ENCODE data around the gene MTUS2. TPM values are rescaled to one million over a fixed set of nuclear protein-coding genes. Genes with fewer than 3 reads are reported as not detected.
"Not testable (repeated sequence)": the region's sequence is repeated elsewhere in the genome, so short reads cannot be mapped to it uniquely, and the experiment has no call there.

The MTUS2 gene
- total RNA-seq, 1 donor = not detected

DNA sequence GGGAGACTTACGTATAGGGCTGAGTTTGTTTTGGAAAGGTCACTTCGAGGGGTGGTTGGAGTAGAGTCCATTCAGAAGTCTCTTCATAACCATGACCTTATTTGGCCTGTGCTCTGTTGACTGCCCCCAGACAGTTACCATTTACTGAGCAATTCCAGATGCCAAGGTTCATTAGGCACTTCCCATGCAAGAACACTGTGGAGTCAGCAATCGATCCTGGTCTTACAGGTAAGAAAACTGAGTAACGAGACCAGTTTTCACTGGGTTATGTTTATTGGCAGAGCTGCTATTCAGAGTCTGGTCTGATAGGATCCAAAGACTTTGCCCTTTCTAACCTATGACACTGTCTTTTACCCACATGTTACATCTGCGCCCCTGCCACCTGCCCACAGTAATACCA, 134.7 kb downstream of the MTUS2 start:
- no peak for DNase-seq (ENCODE audit: low read depth in 2 of 3, low spot score in 2 of 3)

DNA sequence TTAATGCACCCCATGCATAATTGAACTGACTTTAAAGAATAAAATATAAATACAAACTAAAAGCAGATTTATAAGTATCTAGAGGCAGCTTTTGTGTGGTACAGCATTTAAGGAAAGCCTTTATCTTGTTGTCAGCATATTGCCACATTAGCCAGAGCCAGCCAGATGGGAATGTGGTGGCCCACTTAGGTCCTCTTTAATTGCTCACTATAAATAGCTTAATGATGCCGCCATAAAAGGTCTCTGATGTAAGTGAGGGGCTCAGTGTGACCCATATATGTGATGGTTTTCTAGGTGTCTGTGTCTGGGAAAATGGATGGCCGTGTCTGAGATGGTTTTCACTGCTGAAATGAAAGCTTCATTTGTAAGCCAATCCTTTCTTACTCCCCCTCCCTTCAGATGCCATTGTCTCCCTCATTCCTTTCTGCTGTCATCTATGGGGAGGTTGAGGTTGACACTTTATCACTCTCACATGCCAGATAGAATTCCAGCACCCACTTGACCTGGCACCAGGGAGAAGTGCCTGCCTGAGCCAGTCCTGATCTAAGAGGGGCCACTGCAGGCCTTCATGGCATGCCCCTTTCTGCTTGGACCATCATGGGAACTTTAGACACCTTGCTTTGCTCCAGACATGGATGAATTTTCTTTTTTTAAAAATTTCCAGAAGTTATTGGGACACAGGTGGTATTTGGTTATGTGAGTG, 135.3 kb downstream of the MTUS2 start:
- DNase-seq (ENCODE audit: low read depth in 2 of 3, low spot score in 2 of 3) = no peak

DNA sequence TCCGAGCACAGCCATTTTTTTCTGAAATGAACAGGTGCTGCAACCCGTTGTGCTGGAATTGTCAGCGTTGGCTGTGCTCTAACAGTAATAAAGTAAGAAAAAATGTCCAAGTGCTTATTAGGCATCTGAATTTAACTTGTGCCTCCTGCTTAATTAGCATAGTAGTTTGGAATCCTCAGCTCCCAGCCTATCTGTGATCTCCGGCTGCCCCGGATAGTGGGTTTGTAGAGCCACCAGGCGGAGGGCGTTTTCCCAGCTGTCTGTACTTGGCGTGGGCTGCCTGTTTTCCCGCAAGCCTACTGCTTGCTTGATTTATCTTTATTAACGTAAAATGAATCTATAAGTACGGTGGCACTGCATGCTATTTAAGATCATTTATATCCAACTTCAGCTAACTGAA, 137.9 kb downstream of the MTUS2 start:
- no peak for DNase-seq (ENCODE audit: low read depth in 2 of 3, low spot score in 2 of 3)

DNA sequence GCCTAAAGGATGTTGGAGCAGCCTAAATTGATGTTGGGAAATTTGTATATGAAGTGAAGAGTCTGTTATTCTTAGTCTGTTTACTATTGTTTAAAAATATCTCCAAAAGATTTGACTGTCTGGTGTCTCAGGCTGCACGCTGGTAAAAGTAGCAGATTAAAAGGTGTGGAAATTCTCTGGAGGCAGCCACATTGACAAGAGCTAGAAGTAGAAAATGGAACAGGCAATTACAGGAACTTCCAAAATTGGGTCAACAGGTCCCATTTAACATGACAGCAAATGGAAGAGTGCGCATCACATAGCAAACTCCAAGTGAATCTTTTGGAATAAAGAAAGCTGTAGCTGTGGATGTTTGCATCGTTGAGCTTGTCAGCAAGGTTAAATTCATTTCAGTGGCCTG, 138.3 kb downstream of the MTUS2 start:
- DNase-seq (ENCODE audit: low read depth in 2 of 3, low spot score in 2 of 3) = no peak

DNA sequence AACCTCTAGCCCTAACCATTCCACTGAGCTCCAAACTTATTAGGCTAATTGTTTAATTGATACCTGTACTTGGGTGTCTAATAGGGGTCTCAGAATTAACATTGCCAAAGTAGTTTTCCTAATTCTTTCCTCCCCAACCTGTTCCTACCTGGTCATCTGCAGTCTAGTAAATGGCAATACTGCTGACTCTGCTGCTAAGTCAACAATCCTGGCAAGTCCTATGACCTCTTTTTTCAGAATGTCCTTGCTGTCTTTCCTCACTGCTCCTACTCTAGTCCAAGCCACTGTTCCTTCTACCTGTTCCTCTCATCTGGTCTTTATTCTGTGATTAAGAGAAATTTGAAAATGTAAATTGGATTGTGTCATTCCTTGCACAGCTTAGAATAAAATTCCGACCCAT, 143.9 kb downstream of the MTUS2 start:
- DNase-seq (ENCODE audit: low read depth in 2 of 3, low spot score in 2 of 3) = no peak

DNA sequence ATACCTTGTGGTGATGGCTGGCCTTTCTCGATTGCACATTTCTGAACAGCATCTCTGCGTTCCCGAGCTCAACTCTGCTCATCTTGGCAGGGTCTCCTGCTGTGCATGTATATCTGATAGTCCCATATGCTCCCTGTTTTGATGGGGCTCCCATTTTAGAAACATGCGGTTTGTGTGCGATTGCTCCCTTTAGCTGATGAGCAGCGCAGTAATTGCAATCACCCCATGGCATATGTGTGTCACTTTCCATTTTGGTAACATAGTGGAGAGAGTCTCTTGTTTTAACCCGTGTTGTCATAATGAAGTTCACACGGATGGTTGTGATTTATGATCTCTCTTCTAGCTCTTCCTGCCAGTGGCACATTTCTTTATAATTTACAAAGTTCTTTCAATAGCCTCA, 144.7 kb downstream of the MTUS2 start:
- no peak for DNase-seq (ENCODE audit: low read depth in 2 of 3, low spot score in 2 of 3)

DNA sequence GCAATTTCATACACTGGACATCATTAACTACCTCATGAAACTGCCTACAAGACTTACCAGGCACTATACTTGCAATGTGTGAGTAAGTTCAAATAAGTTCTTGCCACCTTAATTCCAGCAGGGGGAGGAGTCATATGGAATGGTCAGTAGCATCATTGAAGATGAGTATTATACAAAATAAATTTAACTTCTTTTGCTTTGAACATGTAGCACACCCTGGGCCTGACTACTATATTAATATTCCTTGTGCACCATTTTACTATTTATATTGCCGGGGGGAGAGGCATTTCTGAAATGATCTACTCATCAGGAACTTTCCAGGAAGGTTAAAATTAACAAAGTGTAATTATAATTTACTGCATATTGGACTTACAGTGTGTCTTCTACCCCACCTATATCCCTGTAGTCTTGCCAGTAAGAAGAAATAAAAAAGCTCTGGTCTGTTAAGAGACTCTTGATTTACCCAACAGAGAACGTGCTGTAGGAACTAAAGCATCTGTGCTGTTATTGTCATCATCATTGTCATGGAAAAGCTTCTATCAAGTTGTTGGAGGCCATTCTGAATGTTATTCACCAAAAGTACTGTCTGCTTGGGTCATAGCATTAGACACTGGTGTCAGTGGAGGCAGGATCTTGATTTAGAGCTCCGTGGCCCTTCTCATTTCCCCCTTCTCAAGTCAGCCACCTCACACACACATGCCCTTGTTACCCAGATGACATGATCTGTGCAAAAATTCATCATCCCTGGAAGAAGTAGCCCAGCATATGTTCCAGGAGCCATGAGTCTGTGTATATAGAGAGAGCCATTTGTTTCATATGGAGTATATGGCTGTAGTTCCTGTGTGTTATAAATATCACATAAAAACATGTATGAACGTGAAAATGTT, 147.1 kb downstream of the MTUS2 start:
- DNase-seq (ENCODE audit: low read depth in 2 of 3, low spot score in 2 of 3) = no peak

DNA sequence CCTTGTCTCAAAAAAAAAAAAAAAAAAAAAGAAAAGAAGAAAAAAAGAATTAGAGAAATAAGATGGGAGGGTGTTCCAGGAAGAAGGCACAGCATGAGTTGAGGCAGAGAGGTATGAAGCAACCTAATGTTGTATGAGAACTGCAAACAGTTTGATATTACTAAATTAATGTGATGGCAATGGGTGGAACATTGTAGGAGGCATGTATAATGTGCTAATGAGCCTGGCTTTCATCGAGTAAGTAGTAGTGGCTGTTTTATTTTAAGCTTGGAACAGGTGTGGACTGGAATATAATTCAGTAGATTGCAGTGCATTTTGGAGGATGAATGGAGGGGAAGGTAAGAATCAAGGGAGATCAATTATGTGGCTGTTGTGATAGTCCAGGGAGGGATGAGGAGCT, 156.1 kb downstream of the MTUS2 start:
- no peak for DNase-seq (ENCODE audit: low read depth in 2 of 3, low spot score in 2 of 3)

DNA sequence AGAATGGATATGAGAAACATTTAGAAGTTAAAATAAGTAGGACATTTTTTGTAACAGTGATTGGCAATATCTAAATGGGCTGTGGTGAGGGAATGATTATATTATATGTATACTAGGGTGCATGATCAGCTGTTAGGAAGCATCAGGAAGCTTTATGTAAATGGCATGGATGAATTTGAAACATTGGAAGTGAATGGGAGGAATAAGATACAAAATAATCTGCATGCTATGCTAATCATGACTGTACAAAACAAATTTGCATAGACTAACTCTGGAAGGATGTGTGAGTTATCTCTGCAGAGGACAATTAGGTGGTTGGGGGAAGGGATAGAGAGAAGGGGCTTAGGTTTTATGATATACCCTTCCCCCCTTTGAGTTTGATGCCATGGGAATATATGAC, 156.5 kb downstream of the MTUS2 start:
- no peak for DNase-seq (ENCODE audit: low read depth in 2 of 3, low spot score in 2 of 3)

DNA sequence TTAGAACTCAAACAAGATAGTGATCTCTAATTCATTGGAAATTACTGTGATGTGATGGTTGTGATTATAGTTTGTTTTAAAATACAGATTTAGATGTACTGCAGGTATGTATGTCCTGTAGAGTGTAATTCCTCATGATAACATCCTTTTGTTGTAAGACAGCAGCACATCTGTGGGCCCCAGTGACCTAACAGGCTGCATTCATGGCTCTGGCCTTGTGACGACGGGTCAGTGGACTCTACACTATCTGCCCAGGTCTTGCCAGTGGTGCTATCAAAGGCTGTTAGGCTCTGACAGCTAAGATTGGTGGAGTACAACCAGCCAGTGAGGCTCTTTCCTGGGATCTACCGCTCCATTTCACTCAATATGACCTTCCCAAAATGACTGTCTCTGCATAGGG, 158.4 kb downstream of the MTUS2 start:
- no peak for DNase-seq (ENCODE audit: low read depth in 2 of 3, low spot score in 2 of 3)

DNA sequence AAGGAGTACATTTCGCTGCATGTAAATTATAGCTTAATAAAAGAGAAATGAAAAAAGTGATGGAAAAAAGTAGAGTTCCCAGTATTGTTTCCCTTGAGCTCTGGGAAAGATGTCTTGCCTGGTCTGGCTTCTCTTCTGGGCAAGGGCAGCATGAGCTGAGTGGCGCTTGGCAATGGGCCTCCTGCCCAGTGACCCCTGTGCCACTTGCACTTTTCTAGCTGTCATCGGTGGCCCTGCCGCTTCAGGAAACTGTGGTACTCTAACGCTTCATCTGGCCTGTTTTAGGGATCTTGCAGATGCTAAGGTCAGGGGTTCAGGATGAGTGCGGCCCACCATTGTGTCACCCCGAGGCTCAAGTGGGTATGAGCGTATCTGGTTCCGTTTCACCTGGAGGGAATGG, 161.4 kb downstream of the MTUS2 start:
- DNase-seq (ENCODE audit: low read depth in 2 of 3, low spot score in 2 of 3) = no peak

DNA sequence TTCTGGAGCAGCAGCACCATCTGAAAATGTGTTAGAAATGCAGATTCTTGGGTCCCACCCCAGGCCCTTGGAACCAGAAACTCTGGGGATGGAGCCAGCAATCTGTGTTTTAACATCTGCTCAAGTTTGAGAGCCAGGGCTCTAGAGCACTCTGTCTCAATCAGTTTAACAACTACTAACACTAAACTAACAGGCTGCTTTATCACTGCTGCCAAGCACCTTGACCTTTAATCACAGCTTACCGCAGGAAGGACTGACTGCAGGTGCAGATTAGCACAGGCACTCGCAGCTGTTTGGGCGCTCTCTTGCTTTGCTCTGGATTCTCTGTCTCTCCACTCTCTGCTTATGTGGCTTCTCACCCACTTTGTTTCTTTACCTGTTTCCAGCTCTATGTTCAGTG, 163.5 kb downstream of the MTUS2 start:
- DNase-seq (ENCODE audit: low read depth in 2 of 3, low spot score in 2 of 3) = no peak

DNA sequence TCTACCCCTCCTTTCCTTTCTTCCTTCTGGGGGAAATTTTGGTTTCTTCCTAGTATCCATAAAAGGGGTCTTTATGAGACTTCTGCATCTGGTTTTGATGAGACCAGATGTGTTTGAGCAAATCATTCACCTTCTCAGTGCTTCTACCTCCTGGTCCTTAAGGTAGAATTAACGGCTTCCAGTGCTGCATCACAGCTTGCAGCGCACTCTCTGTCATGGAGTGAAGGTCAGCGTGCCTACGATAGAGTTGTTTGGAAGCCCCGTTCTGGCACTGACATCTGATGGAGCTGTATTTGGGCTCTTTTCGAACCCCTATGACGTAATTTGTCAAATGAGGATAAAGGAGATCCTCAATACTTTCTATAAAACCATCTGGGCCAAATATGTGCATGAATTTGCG, 164.2 kb downstream of the MTUS2 start:
- no peak for DNase-seq (ENCODE audit: low read depth in 2 of 3, low spot score in 2 of 3)

DNA sequence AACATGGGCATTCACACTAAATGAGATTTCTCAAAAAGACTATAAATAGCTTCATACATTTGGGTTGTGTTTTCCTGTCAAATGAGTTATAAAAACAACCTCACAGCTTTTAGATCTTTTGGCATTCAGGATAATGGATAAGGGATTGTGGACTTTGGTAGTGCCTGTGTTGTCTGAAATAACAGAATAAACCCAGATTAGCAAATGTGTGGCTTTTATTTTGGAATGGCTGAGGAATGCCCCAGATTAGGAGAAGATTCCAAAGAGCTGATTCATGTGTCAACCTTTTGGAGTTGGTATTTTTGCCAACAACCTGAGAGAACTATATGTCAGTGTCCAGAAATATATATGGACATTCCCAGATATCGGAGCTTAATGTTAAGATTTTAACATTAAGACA, 164.7 kb downstream of the MTUS2 start:
- DNase-seq (ENCODE audit: low read depth in 2 of 3, low spot score in 2 of 3) = no peak

DNA sequence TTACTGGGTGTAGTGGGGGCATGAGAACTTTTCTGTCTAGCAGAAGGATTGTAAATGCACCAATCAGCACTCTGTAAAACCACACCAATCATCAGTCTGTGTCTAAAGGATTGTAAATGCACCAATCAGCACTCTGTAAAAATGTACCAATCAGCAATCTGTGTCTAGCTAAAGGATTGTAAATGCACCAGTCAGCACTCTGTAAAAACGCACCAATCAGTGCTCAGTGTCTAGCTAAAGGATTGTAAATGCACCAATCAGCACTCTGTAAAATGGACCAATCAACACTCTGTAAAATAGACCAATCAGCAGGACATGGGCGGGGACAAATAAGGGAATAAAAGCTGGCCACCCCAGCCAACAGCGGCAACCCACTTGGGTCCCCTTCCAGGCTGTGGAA, 170.2 kb downstream of the MTUS2 start:
- not testable (repeated sequence) for DNase-seq (ENCODE audit: low read depth in 2 of 3, low spot score in 2 of 3)

DNA sequence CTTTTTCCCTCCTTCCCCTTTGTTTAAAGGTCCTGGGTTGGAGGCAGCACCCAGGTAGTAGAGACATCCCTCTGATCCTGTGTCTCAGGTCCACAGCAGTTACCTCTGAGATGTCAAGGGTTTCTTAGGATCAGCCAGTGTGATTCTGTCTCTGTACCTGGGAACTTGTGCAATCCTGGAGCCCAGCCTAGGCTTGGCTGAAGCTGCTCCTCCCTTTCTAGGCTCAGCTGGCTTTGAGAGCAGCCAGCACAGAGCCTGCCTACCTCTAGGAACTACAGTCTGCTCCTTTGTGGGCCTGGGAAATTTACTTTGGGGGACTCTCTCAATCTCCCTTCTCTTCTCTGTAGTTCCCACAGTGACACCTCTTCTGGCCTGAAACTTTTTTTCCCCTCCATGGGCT, 171.6 kb downstream of the MTUS2 start:
- DNase-seq (ENCODE audit: low read depth in 2 of 3, low spot score in 2 of 3) = no peak

DNA sequence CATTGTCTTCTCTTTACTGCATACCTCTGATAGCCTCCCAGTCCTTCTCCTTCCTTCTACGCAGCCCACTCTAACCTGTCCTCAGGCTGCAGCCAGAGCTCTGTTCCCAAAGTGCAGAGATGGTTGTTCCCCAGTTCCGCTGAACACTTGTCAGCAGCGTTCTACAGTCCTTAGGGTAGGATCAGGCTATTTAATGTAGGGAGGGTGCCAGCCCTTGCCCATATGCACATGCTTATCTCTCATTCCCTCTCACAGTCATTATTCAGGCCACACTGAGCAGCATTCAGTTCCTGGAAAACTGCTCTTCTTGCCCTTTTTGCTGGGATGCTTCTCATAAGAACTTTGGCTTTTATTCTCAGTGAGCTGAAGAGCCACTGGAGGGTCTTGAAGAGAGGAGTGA, 180.7 kb downstream of the MTUS2 start:
- DNase-seq (ENCODE audit: low read depth in 2 of 3, low spot score in 2 of 3) = no peak

DNA sequence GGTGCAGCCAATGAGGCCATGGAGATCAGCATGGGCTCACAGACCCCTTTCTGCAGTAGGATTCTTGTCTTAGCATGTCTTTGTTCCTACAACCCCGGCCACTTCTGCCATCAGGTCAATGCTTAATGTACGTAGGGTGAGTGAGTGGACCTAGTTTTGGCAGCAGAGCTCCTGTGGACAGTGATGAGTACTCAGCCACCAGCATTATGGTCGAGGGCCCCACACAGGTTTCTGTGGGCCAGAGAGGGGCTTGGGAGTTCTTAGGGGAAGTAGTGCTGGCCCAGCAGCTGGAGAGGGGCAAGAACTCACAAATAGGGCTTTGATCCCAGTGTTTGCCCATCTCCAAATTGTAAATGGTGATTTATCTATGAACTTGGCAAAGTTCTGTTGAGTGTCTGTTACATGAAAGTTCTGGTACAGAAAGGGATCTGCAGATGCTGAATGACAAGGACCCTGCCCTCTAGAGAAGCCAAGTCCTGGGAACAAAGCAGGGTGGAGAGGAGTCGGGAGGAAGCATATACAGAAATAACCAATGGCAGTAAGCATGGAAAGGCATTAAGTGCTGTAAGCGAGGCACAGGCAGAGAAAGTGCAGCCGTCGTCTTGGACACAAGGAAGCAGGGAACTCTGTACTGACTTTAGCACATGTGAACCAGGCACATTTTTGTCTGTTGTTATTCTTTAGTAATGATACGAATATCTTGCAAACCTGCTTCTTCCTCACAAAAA, 185.1 kb downstream of the MTUS2 start:
- no peak for DNase-seq (ENCODE audit: low read depth in 2 of 3, low spot score in 2 of 3)

DNA sequence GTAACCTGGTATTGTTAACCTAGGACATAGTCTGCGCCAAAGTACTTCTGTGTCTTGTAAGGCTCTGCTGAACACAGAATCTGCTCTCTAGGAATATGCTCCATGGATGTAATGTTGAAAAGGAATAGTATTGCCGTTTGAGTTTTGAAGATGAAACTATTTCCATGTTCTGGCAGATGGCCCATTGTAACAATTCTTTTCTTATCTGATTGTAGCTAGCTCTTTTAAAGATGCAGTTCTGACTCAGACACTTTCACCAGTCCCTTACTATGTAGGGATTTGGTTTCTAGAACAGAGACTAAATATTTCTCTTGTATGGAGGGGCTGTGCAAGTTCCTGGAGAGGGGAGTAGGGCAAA, 185.6 kb downstream of the MTUS2 start:
- no peak for DNase-seq (ENCODE audit: low read depth in 2 of 3, low spot score in 2 of 3)

DNA sequence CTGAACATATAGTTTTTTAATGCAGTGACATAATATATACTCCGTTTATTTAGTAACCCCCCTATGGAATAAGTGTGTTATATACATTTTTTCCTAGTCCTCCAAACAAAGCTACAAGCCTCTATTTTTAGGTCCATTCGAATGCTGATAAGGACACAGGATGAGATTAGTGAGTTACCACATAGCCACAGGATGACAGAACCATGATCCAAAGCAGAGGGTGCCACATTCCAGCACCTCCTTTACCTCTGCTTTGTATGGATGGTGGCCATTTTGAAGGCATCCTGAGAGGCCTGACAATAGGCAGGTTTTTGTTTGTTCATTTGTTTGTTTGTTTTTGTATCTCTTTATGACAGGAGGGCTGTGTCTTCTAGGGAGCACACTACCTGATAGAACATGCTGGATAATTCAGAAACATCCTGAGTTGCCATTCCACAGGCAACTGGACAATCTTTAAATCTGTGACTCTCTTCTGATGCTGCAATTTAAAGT, 186.3 kb downstream of the MTUS2 start:
- no peak for DNase-seq (ENCODE audit: low read depth in 2 of 3, low spot score in 2 of 3)

DNA sequence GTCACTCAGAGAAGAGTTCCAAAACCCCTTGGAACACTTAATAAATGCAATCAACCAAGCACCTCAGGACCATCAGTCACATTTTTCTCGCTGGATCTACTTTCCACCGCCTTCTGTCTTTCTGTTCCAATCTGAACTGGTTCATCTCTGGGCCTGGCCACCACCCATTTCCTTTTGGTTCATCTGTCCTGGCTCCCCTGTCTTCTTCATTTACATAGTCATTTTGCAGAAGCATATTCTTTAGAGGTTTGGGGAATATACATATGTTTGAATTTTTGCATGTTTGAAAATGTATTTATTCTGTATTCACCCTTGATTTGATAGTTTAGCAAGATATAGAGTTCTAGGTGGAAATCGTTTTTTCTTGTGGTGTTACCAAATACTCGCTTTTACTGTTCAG, 188.2 kb downstream of the MTUS2 start:
- DNase-seq (ENCODE audit: low read depth in 2 of 3, low spot score in 2 of 3) = no peak

DNA sequence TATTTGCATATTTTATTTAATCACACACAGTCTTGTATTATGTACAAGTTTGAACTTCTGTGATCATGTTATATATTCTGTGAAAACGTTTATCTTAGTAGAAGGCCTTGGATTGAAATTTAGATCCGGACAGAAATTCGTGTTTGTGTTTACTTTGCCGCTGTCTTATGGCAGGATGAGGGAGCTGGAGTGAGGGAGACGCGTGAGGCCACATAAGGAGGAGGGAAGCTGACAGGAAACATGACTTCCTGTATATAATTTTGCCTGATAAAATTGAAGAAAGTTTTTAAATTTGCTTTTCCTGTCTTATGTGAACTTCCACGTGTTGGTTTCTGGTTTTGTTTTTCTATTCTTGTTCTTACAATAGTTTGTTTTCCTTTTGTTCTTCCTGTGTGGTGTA, 200.2 kb downstream of the MTUS2 start:
- no peak for DNase-seq (ENCODE audit: low read depth in 2 of 3, low spot score in 2 of 3)

Data from hematopoietic multipotent progenitor cell (in vitro differentiated cells).